ENCODE data around the gene GPR158. TPM values are rescaled to one million over a fixed set of nuclear protein-coding genes. Genes with fewer than 3 reads are reported as not detected.
"Not testable (repeated sequence)": the region's sequence is repeated elsewhere in the genome, so short reads cannot be mapped to it uniquely, and the experiment has no call there.

Gene GPR158
- total RNA-seq, 3 donors from 2014 or later, result not detected

DNA sequence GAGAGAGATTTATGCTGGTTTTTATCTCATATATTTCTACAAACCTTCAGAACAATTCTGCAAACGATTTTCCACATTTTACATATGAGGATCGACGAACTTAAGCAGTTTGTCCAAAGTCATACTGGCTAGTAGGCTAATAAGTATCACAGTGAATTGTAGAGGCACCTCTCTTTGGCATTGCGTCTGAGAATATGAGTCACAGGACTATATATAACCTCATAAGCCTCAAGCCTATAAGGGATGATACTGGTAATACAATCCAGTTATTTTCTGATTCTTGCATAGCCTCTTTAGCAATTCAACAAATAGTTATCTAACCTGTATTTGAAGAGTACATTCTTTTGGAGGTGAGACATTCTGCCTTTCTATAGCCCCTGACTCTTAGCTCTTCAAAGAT lies 129.8 kb downstream of the GPR158 start:
- Mint-ChIP-seq H3K9me3 (peaks cover 22% of the 10 kb centered on the region), H3K36me3 (ENCODE audit: insufficient read depth) (no peaks in the 10 kb centered on the region), H3K4me3 (no peak overlapping the region), H3K27me3 (ENCODE audit: low read depth) (no peaks in the 10 kb centered on the region), H3K4me1 (ENCODE audit: low read depth) (no peaks in the 10 kb centered on the region)
- no peak for DNase-seq
- ATAC-seq, result no peak

DNA sequence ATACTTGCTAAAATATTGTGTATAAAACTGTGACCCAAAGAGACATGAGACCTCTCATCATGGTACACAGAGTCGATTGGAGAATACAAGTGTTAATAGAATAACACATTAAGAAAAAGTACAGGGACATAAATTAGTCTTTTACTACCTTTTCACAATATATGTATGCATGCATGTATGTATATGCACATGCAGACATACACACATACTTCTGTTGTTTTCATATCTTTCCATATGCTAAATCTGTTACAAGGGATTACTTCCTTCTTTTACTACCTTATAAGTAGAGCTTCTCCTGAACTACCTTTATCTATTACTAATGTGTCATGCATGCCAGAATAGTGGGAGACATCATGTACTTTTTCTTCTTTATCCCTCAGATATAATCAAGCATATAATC lies 131.6 kb downstream of the GPR158 start:
- DNase-seq, result no peak
- Mint-ChIP-seq H3K36me3 (ENCODE audit: insufficient read depth) (no peaks in the 10 kb centered on the region), H3K27me3 (ENCODE audit: low read depth) (no peaks in the 10 kb centered on the region), H3K4me1 (ENCODE audit: low read depth) (no peaks in the 10 kb centered on the region), H3K4me3 (no peak overlapping the region), H3K9me3 (peaks cover 32% of the 10 kb centered on the region)
- no peak for ATAC-seq

DNA sequence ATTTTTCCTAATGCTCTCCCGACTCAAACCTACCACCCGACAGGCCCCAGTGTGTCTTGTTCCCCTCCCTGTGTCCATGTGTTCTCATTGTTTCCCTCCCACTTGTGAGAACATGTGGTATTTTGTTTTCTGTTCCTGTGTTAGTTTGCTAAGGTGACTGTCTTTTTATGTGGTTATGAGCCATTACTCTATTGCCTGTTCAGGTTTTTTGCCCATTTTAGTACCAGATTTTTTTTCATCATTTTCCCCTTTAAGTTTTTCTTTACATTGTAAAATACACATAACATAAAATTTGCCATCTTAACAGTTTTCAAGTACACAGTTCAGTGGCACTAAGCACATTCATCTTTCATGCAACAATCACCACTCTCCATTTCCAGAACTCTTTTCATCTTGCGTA lies 133.5 kb downstream of the GPR158 start:
- ATAC-seq (no peak), DNase-seq (no peak)
- Mint-ChIP-seq H3K27me3 (ENCODE audit: low read depth) (no peaks in the 10 kb centered on the region), H3K9me3 (peaks cover 32% of the 10 kb centered on the region), H3K4me3 (no peak overlapping the region), H3K4me1 (ENCODE audit: low read depth) (no peaks in the 10 kb centered on the region), H3K36me3 (ENCODE audit: insufficient read depth) (no peaks in the 10 kb centered on the region)

DNA sequence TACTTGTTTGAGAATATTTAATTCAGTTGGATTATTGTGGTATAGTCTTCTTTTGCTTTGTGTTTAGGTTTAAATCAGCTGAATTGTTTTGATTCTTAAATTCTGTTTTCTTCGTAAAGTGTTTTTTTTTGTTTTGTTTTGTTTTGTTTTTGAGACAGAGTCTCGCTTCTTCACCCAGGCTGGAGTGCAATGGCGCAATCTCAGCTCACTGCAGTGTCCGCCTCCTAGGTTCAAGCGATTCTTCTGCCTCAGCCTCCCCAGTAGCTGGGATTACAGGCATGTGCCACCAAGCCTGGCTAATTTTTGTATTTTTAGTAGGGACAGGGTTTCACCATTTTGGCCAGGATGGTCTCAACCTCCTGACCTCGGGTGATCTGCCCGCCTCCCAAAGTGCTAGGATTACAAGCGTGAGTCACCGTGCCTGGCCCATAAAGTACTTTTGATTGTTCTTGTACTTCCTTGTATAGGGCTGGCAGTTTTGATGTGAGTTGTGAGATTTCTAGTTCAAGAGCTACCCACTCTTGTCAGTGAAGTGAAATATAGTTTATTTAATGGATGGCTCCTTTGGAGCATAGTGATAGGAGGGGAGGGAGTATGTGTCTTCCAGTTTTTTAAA lies 142.9 kb downstream of the GPR158 start:
- H3K9me3 Mint-ChIP-seq; H3K4me3 Mint-ChIP-seq; H3K36me3 Mint-ChIP-seq (ENCODE audit: insufficient read depth); H3K27me3 Mint-ChIP-seq (ENCODE audit: low read depth); ATAC-seq; H3K4me1 Mint-ChIP-seq (ENCODE audit: low read depth); DNase-seq: not testable (repeated sequence)

DNA sequence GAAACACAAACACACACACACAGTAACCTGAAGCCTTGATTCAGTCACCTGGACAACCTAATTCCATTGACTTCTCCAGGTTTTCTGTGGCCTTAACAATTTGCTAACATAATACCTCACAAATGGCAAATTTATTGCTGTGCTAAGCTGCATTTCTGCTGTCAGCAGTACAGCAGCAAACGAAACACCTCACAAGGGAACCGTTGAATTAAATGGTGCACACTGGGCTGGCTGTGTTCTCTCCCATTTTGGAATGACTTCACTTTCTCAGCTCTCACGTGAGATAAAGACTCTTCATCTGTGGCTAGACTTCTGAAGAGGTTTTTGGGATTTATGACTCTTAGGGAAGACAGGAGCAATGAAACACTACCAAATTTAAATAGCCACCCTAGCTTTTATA lies 152.5 kb downstream of the GPR158 start:
- Mint-ChIP-seq H3K4me3 (no peak overlapping the region), H3K27me3 (ENCODE audit: low read depth) (no peaks in the 10 kb centered on the region), H3K9me3 (peaks cover 4% of the 10 kb centered on the region)

DNA sequence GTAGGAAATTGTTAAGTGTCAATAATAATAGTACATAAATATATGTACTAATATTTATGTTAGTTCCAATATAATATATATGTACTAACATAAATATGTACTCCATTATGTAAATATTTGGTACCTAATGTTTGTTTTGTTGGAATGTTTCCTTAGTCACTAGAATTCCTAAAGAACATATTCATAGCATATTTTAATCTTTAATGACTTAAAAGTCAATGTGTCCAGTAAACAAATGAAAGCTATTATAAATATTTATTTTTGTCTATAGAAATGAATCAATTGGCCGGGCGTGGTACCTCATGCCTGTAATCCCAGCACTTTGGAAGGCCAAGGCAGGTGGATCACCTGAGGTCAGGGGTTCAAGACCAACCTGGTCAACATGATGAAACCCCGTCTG lies 153.6 kb downstream of the GPR158 start:
- H3K4me1 Mint-ChIP-seq (ENCODE audit: low read depth), result no peaks in the 10 kb centered on the region
- ATAC-seq (no peak), DNase-seq (no peak)
- H3K36me3 Mint-ChIP-seq (ENCODE audit: insufficient read depth), result no peaks in the 10 kb centered on the region
- no peaks in the 10 kb centered on the region for H3K27me3 Mint-ChIP-seq (ENCODE audit: low read depth)
- peaks cover 4% of the 10 kb centered on the region for H3K9me3 Mint-ChIP-seq
- no peak overlapping the region for H3K4me3 Mint-ChIP-seq

More for the DNA sequence above, 152.5 kb downstream of the GPR158 start:
- no peak for DNase-seq
- Mint-ChIP-seq H3K36me3 (ENCODE audit: insufficient read depth) (no peaks in the 10 kb centered on the region), H3K4me1 (ENCODE audit: low read depth) (no peaks in the 10 kb centered on the region)
- ATAC-seq, result no peak

DNA sequence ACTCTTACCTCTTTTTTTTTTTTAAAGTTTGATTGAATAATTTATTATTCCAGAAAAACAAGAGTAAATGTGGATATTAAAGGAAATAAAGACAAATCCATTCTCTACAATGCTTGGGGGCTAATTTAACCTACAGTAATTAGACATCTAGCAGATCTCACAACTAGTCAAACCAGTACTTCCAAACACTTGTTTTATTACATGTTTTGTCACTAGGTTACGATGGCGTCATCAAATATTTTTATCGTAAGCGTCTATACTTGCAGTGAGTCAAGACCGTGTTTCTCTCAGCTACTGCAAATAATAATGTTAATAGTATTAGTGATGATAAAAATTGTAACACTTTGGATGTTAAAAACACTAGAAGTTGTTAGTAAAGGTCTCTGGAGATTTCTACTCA lies 154.8 kb downstream of the GPR158 start:
- H3K4me1 Mint-ChIP-seq (ENCODE audit: low read depth); H3K36me3 Mint-ChIP-seq (ENCODE audit: insufficient read depth); H3K27me3 Mint-ChIP-seq (ENCODE audit: low read depth); H3K9me3 Mint-ChIP-seq; DNase-seq; H3K4me3 Mint-ChIP-seq; ATAC-seq: not testable (repeated sequence)

DNA sequence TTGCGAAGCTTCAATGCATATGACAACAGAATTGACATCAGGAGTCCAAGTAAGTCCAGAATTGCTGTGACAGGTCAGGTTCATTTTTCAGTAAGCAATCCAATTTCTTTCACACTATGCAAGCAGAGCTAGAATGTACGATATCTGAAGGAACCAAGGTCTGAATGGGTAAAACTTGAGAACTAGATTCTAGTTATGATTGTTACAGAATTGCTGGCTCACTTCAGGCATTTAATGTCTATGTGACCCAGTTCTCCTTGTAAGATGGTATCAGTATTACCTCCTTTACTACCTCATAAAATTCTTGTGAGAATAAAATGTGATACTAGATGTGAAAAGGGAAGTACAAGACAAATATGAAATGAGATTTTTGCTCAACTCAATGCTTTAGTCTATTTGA lies 159.6 kb downstream of the GPR158 start:
- Mint-ChIP-seq H3K27me3 (ENCODE audit: low read depth) (no peaks in the 10 kb centered on the region), H3K9me3 (no peaks in the 10 kb centered on the region), H3K36me3 (ENCODE audit: insufficient read depth) (no peaks in the 10 kb centered on the region), H3K4me3 (no peak overlapping the region), H3K4me1 (ENCODE audit: low read depth) (no peaks in the 10 kb centered on the region)
- ATAC-seq, result no peak
- no peak for DNase-seq

DNA sequence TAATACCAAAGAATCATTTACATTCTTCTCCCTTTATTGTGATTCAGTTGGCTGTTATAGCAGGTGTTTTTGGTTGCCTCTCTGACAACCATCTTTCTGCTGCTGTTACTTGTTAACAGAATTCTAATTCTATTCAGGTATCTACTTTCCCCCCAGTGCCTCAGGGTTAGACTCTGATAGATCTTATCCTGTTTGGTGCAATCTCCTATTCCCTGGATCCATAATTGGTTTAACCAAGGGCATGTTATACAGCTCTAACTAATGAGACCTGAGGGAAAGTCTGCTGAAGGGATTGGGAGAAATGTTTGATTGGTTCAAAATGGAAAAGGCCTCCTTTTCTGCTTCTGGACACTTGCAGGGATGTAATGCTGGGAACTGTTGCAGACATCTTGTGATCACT lies 161.5 kb downstream of the GPR158 start:
- Mint-ChIP-seq H3K4me1 (ENCODE audit: low read depth) (no peaks in the 10 kb centered on the region), H3K4me3 (no peak overlapping the region), H3K27me3 (ENCODE audit: low read depth) (no peaks in the 10 kb centered on the region), H3K9me3 (no peaks in the 10 kb centered on the region), H3K36me3 (ENCODE audit: insufficient read depth) (no peaks in the 10 kb centered on the region)
- DNase-seq (no peak), ATAC-seq (no peak)

DNA sequence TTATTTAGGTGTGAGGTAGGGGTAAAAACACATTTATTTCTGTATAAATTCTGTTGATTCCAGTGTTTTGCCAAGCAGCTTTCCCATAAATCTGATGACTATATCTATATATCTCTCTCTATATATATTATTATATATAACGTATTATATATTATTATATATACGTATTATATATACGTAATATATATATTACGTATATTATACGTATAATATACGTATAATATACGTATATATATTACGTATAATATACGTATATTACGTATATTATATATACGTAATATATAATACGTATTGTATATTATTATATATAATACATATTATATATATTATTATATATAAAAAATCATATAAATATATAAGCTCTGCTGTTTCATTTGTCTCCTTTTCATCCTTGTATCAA lies 163.5 kb downstream of the GPR158 start:
- no peak overlapping the region for H3K4me3 Mint-ChIP-seq
- no peaks in the 10 kb centered on the region for H3K4me1 Mint-ChIP-seq (ENCODE audit: low read depth)
- DNase-seq, result no peak
- H3K27me3 Mint-ChIP-seq (ENCODE audit: low read depth), result no peaks in the 10 kb centered on the region
- H3K9me3 Mint-ChIP-seq, result no peaks in the 10 kb centered on the region
- no peaks in the 10 kb centered on the region for H3K36me3 Mint-ChIP-seq (ENCODE audit: insufficient read depth)
- no peak for ATAC-seq

DNA sequence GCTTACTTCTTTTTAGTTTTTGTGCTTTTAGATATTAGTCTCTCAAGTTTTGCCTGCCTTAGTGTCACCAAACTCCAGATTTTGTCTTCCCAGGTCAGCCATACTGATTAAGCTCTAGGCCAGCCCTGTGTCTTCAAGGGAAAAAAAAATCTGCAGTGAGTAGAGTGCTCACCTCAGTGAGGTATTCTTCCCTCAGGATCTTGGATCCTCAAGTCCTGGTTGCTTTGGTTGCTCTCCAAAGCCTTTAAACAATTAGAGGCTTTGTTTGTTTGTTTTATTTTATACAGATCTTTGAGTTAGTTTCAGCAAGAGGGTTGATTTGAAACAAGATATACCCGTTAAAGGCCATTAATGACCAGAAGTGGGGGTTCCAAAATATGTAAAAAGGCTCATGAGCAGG lies 165.2 kb downstream of the GPR158 start:
- no peaks in the 10 kb centered on the region for H3K4me1 Mint-ChIP-seq (ENCODE audit: low read depth)
- H3K27me3 Mint-ChIP-seq (ENCODE audit: low read depth), result no peaks in the 10 kb centered on the region
- H3K9me3 Mint-ChIP-seq, result no peaks in the 10 kb centered on the region
- DNase-seq, result no peak
- H3K4me3 Mint-ChIP-seq, result no peak overlapping the region
- no peaks in the 10 kb centered on the region for H3K36me3 Mint-ChIP-seq (ENCODE audit: insufficient read depth)
- ATAC-seq, result no peak

DNA sequence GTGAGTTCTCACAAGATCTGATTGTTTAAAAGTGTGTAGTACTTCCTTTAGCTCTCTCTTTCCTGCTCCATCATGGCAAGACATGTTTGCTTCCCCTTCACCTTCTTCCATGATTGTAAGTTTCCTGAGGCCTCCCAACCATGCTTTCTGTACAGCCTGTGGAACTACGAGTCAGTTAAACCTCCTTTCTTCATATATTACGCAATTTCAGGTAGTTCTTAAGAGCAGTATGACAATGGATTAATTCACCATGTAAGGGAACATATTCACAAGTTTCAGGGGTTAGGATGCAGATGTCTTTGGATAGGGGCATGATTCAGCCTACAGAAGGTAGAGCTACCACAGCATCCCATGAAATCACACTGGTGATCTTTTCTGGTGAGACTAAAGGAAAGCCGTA lies 174.7 kb downstream of the GPR158 start:
- Mint-ChIP-seq H3K4me1 (ENCODE audit: low read depth) (no peaks in the 10 kb centered on the region), H3K36me3 (ENCODE audit: insufficient read depth) (no peaks in the 10 kb centered on the region), H3K9me3 (peaks cover 6% of the 10 kb centered on the region), H3K4me3 (no peak overlapping the region), H3K27me3 (ENCODE audit: low read depth) (no peaks in the 10 kb centered on the region)
- ATAC-seq, result no peak
- no peak for DNase-seq

DNA sequence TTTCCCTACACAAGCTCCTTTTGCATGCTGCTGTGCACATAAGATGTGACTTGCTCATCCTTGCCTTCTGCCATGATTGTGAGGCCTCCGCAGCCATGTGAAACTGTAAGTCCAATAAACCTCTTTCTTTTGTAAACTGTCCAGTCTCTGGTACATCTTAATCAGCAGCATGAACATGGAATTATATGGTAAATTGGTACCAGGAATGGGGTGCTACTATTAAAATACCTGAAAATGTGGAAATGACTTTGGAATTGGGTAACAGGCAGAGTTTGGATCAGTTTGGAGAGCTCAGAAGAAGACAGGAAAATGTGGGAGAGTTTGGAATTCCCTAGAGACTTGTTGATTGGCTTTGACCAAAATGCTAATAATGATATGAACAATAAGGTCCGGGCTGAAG lies 181.8 kb downstream of the GPR158 start:
- Mint-ChIP-seq H3K36me3 (ENCODE audit: insufficient read depth) (no peaks in the 10 kb centered on the region), H3K4me1 (ENCODE audit: low read depth) (no peaks in the 10 kb centered on the region), H3K9me3 (peaks cover 39% of the 10 kb centered on the region), H3K27me3 (ENCODE audit: low read depth) (no peaks in the 10 kb centered on the region), H3K4me3 (no peak overlapping the region)
- ATAC-seq (no peak), DNase-seq (no peak)

DNA sequence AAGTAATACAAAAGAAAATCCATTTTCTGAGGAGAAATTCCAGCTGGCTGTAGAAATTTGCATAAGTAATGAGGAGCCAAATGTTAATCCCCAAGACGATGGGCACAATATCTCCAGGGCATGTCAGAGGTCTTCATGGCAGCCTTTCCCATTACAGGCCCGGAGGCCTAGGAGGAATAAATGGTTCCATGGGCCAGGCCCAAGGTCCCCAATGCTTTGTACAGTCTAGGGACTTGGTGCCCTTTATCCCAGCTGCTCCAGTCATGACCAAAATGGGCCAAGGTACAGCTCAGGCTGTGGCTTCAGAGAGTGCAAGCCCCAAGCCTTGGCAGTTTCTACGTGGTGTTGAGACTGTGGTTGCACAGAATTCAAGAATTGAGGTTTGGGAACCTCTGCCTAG lies 182.5 kb downstream of the GPR158 start:
- DNase-seq (no peak), ATAC-seq (no peak)
- Mint-ChIP-seq H3K27me3 (ENCODE audit: low read depth) (no peaks in the 10 kb centered on the region), H3K4me1 (ENCODE audit: low read depth) (no peaks in the 10 kb centered on the region), H3K36me3 (ENCODE audit: insufficient read depth) (no peaks in the 10 kb centered on the region), H3K4me3 (no peak overlapping the region), H3K9me3 (peaks cover 39% of the 10 kb centered on the region)

DNA sequence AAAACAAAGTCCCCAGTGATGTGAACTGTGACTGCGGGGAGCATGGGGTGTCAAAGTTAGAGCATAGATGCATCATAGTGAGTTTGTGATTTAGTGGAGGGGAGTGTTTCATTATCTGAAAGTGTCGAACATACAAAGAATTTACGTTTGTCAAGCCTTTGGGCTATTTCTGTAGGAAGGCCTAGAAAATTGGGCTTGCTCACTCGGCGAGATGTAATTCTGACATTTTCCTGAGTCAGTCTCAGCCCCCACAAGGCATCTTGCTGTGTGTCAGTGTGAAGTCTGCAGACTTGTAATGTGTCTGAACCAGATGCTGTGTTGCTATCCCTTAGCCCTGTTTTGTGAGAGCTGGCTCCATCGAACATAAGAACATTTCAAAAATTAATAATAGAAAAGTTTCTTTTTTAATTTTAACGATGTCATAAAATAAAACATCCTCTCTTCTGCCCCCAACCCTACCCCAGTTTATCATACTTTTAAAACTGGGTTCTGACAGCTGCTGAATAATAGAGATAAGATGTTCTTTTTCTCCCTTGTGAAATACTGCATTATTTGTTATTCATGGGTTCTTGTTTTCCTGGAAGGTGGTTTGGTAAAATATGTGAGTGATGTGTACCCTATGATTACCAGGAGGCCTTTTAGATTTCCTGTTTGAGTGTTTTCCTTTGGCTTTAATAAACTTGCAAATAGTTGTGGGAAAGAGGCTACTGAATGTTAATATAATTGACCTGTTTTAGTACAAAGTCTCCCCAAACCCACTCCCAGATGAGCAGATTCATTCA lies 207.4 kb downstream of the GPR158 start:
- Mint-ChIP-seq H3K27me3 (ENCODE audit: low read depth) (no peaks in the 10 kb centered on the region), H3K4me1 (ENCODE audit: low read depth) (no peaks in the 10 kb centered on the region), H3K36me3 (ENCODE audit: insufficient read depth) (no peaks in the 10 kb centered on the region), H3K4me3 (no peak overlapping the region), H3K9me3 (peaks cover 5% of the 10 kb centered on the region)
- no peak for DNase-seq
- no peak for ATAC-seq
